Esophagus squamous epithelium (tissue), 4 donors: Measurements from ENCODE around the gene RIMS4.

ENCODE experiments used
- POLR2A ChIP-seq, 4 donors: fragments of 450-650 bp; IDR thresholded peaks; one replicate each; pipeline ENCODE4 v1.6.1; 2017; ENCODE audit warnings: antibody characterized with exemption in 4 of 4, mild to moderate bottlenecking in 4 of 4, moderate library complexity in 3 of 4
- TF ChIP-seq, protein P1 (sequence below), 6 experiments: fragments of 450-650 bp in 4 of 6; fragments of 200-600 bp in 2 of 6; sonication (generic) in 2 of 6; IDR thresholded peaks; one replicate each; pipeline ENCODE4 v1.5.1; 2016 to 2019; ENCODE audit warnings: antibody characterized with exemption in 6 of 6, mild to moderate bottlenecking in 4 of 6, moderate library complexity in 4 of 6

DNA sequence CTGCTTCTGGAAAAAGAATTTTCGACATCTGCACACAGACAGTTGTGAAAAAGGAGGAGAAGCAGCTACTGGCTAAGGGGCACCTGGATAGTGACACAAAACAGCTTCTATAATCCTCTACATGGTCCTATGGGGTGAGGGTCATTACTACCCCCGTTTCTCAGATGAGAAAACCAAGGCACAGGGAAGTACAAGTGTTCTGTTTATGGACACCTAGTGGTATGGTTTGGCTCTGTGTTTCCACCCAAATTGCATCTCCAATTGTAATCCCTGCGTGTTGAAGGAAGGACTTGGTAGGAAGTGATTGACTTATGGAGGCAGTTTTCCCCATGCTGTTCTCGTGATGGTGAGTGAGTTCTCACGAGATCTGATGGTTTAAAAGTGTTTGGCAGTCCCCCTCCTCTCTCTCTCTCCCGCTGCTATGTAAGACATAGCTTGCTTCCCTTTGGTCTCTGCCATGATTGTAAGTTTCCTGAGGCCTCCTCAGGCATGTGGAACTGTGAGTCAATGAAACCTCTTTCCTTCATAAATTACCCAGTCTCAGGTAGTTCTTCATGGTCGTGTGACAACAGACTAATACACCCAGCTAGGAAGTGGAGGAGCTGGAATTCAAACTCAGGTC is 67.2 kb downstream of the RIMS4 start:
- TF ChIP-seq, protein P1, sequence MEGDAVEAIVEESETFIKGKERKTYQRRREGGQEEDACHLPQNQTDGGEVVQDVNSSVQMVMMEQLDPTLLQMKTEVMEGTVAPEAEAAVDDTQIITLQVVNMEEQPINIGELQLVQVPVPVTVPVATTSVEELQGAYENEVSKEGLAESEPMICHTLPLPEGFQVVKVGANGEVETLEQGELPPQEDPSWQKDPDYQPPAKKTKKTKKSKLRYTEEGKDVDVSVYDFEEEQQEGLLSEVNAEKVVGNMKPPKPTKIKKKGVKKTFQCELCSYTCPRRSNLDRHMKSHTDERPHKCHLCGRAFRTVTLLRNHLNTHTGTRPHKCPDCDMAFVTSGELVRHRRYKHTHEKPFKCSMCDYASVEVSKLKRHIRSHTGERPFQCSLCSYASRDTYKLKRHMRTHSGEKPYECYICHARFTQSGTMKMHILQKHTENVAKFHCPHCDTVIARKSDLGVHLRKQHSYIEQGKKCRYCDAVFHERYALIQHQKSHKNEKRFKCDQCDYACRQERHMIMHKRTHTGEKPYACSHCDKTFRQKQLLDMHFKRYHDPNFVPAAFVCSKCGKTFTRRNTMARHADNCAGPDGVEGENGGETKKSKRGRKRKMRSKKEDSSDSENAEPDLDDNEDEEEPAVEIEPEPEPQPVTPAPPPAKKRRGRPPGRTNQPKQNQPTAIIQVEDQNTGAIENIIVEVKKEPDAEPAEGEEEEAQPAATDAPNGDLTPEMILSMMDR (IDR thresholded peaks at IDR 0.05) = no peak
- no peak for TF ChIP-seq POLR2A (IDR thresholded peaks at IDR 0.05)
